ENCODE data around the gene PRR20G. TPM values are rescaled to one million over a fixed set of nuclear protein-coding genes. Genes with fewer than 3 reads are reported as not detected.
"Not testable (repeated sequence)": the region's sequence is repeated elsewhere in the genome, so short reads cannot be mapped to it uniquely, and the experiment has no call there.

PRR20G gene
- total and polyA plus RNA-seq, 5 donors, result not detected

- H3K4me3 ChIP-seq (ENCODE audit: low read length), result no peak overlapping the region
- H3K4me1 ChIP-seq (ENCODE audit: control insufficient read depth, insufficient read depth, low read length), result no peaks in the 10 kb centered on the region
- ATAC-seq (no peak), DNase-seq (no peak)
- H3K9me3 ChIP-seq (ENCODE audit: control insufficient read depth, low read length), result no peaks in the 10 kb centered on the region
- H3K27ac ChIP-seq (ENCODE audit: low read length), result no peak overlapping the region
- H3K27me3 ChIP-seq (ENCODE audit: control insufficient read depth, insufficient read depth), result no peaks in the 10 kb centered on the region
- intact Hi-C loops (cut with DNase I), result no loop called here
- WGBS, result 74% methylated on average over 4 of the region's 4 CpGs
These were observed 33.5 kb upstream of the PRR20G start for GRCh38 chr3:127321371-127321770.

- no peaks in the 10 kb centered on the region for H3K4me1 ChIP-seq (ENCODE audit: control insufficient read depth, insufficient read depth, low read length)
- no peak overlapping the region for H3K27ac ChIP-seq (ENCODE audit: low read length)
- intact Hi-C loops (cut with DNase I), result no loop called here
These were observed 32.8 kb upstream of the PRR20G start for GRCh38 chr3:127320529-127321121.

GRCh38 chr3:127316685-127317084, 28.8 kb upstream of the PRR20G start:
- 63% methylated on average over 7 of the region's 7 CpGs for WGBS
- Histone ChIP-seq H3K4me3 (ENCODE audit: low read length) (no peak overlapping the region), H3K4me1 (ENCODE audit: control insufficient read depth, insufficient read depth, low read length) (no peaks in the 10 kb centered on the region), H3K27ac (ENCODE audit: low read length) (no peak overlapping the region), H3K27me3 (ENCODE audit: control insufficient read depth, insufficient read depth) (no peaks in the 10 kb centered on the region), H3K9me3 (ENCODE audit: control insufficient read depth, low read length) (no peaks in the 10 kb centered on the region)
- ATAC-seq, result peak in 1 of 2 donors; percentile 25
- intact Hi-C loops (cut with DNase I), result no loop called here
- DNase-seq, result no peak

More at GRCh38 chr3:127320529-127321121, 32.8 kb upstream of the PRR20G start:
- H3K27me3 ChIP-seq (ENCODE audit: control insufficient read depth, insufficient read depth), result no peaks in the 10 kb centered on the region
- H3K9me3 ChIP-seq (ENCODE audit: control insufficient read depth, low read length), result no peaks in the 10 kb centered on the region
- 65% methylated on average over 4 of the region's 4 CpGs for WGBS
- no peak for DNase-seq
- no peak for ATAC-seq
- no peak overlapping the region for H3K4me3 ChIP-seq (ENCODE audit: low read length)

GRCh38 chr3:127312818-127313217, 25.0 kb upstream of the PRR20G start:
- DNase-seq (no peak), ATAC-seq (no peak)
- H3K27me3 ChIP-seq (ENCODE audit: control insufficient read depth, insufficient read depth), result no peaks in the 10 kb centered on the region
- 29% methylated on average over 3 of the region's 3 CpGs for WGBS
- no peak overlapping the region for H3K27ac ChIP-seq (ENCODE audit: low read length)
- no peaks in the 10 kb centered on the region for H3K9me3 ChIP-seq (ENCODE audit: control insufficient read depth, low read length)
- H3K4me3 ChIP-seq (ENCODE audit: low read length), result no peak overlapping the region
- H3K4me1 ChIP-seq (ENCODE audit: control insufficient read depth, insufficient read depth, low read length), result no peaks in the 10 kb centered on the region
- intact Hi-C loops (cut with DNase I), result no loop called here

- H3K9me3 ChIP-seq (ENCODE audit: control insufficient read depth, low read length); H3K4me3 ChIP-seq (ENCODE audit: low read length); H3K27me3 ChIP-seq (ENCODE audit: control insufficient read depth, insufficient read depth); H3K4me1 ChIP-seq (ENCODE audit: control insufficient read depth, insufficient read depth, low read length); intact Hi-C loops (cut with DNase I); H3K27ac ChIP-seq (ENCODE audit: low read length); ATAC-seq: not testable (repeated sequence)
- DNase-seq, result peak in 1 of 3 donors; percentile 37
- WGBS, result 89% methylated on average over 28 of the region's 28 CpGs
These were observed 21.0 kb upstream of the PRR20G start for GRCh38 chr3:127308821-127309220.

GRCh38 chr3:127307916-127308315, 20.1 kb upstream of the PRR20G start:
- DNase-seq (no peak), ATAC-seq (no peak)
- intact Hi-C loops (cut with DNase I), result no loop called here
- Histone ChIP-seq H3K27me3 (ENCODE audit: control insufficient read depth, insufficient read depth) (no peaks in the 10 kb centered on the region), H3K27ac (ENCODE audit: low read length) (no peak overlapping the region), H3K4me1 (ENCODE audit: control insufficient read depth, insufficient read depth, low read length) (no peaks in the 10 kb centered on the region), H3K9me3 (ENCODE audit: control insufficient read depth, low read length) (no peaks in the 10 kb centered on the region), H3K4me3 (ENCODE audit: low read length) (no peak overlapping the region)
- 53% methylated on average over 4 of the region's 4 CpGs for WGBS

- DNase-seq, result no peak
- no peak for ATAC-seq
- WGBS, result 62% methylated on average over 10 of the region's 10 CpGs
- Histone ChIP-seq H3K27me3 (ENCODE audit: control insufficient read depth, insufficient read depth) (no peaks in the 10 kb centered on the region), H3K9me3 (ENCODE audit: control insufficient read depth, low read length) (no peaks in the 10 kb centered on the region), H3K4me1 (ENCODE audit: control insufficient read depth, insufficient read depth, low read length) (no peaks in the 10 kb centered on the region), H3K27ac (ENCODE audit: low read length) (no peak overlapping the region), H3K4me3 (ENCODE audit: low read length) (no peak overlapping the region)
- intact Hi-C loops (cut with DNase I), result no loop called here
These were observed 19.4 kb upstream of the PRR20G start for GRCh38 chr3:127307112-127307835.

- Histone ChIP-seq H3K4me3 (ENCODE audit: low read length) (no peak overlapping the region), H3K27ac (ENCODE audit: low read length) (no peak overlapping the region), H3K9me3 (ENCODE audit: control insufficient read depth, low read length) (no peaks in the 10 kb centered on the region), H3K27me3 (ENCODE audit: control insufficient read depth, insufficient read depth) (no peaks in the 10 kb centered on the region), H3K4me1 (ENCODE audit: control insufficient read depth, insufficient read depth, low read length) (no peaks in the 10 kb centered on the region)
- intact Hi-C loops (cut with DNase I), result no loop called here
- 79% methylated on average over 18 of the region's 18 CpGs for WGBS
- ATAC-seq (peak in 1 of 2 donors; percentile 11), DNase-seq (no peak)
These were observed 18.7 kb upstream of the PRR20G start for GRCh38 chr3:127306361-127307111.

- WGBS, result 43% methylated on average over 9 of the region's 9 CpGs
- Histone ChIP-seq H3K9me3 (ENCODE audit: control insufficient read depth, low read length) (no peaks in the 10 kb centered on the region), H3K4me3 (ENCODE audit: low read length) (no peak overlapping the region), H3K27ac (ENCODE audit: low read length) (no peak overlapping the region), H3K27me3 (ENCODE audit: control insufficient read depth, insufficient read depth) (no peaks in the 10 kb centered on the region), H3K4me1 (ENCODE audit: control insufficient read depth, insufficient read depth, low read length) (no peaks in the 10 kb centered on the region)
- intact Hi-C loops (cut with DNase I), result no loop called here
- no peak for ATAC-seq
- DNase-seq, result no peak
These were observed 17.7 kb upstream of the PRR20G start for GRCh38 chr3:127305499-127306060.

- H3K4me3 ChIP-seq (ENCODE audit: low read length), result no peak overlapping the region
- no peak for DNase-seq
- intact Hi-C loops (cut with DNase I), result no loop called here
- H3K27me3 ChIP-seq (ENCODE audit: control insufficient read depth, insufficient read depth), result no peaks in the 10 kb centered on the region
- no peaks in the 10 kb centered on the region for H3K4me1 ChIP-seq (ENCODE audit: control insufficient read depth, insufficient read depth, low read length)
- H3K27ac ChIP-seq (ENCODE audit: low read length), result no peak overlapping the region
- no peaks in the 10 kb centered on the region for H3K9me3 ChIP-seq (ENCODE audit: control insufficient read depth, low read length)
- ATAC-seq, result peak; percentile 34 to 65
- WGBS, result 78% methylated on average over 25 of the region's 25 CpGs
These were observed 16.4 kb upstream of the PRR20G start for GRCh38 chr3:127304121-127304744.
